H9 (cell line): ENCODE results near the gene RYR3. TPM values are rescaled to one million over a fixed set of nuclear protein-coding genes. Genes with fewer than 3 reads are reported as not detected.

ENCODE experiments used
- DNase-seq: peaks from one replicate; pipeline ENCODE4 v3.0.0-alpha.2; 2017
- H2AFZ ChIP-seq: one replicate; pipeline ENCODE4 v1.6.1; 2013; ENCODE audit warnings: mild to moderate bottlenecking, low read length, control low read depth, moderate library complexity
- H2AK5ac ChIP-seq: 2 replicates; pipeline ENCODE4 v1.6.1; 2013; ENCODE audit warnings: low read length, control low read depth, mixed read lengths; ENCODE audit not compliant: insufficient read length
- H2BK120ac ChIP-seq: one replicate; pipeline ENCODE4 v1.6.1; 2013; ENCODE audit warnings: low read depth, mild to moderate bottlenecking, low read length, control low read depth, inconsistent platforms; ENCODE audit not compliant: poor library complexity, severe bottlenecking
- H2BK12ac ChIP-seq: 2 replicates; pipeline ENCODE4 v1.6.1; 2013; ENCODE audit warnings: low read length, control low read depth, mixed read lengths, low read depth; ENCODE audit not compliant: insufficient read length
- H2BK15ac ChIP-seq: 2 replicates; pipeline ENCODE4 v1.6.1; 2013; ENCODE audit warnings: low read depth, low read length, control low read depth
- H2BK20ac ChIP-seq: one replicate; pipeline ENCODE4 v1.6.1; 2013; ENCODE audit warnings: low read depth, mild to moderate bottlenecking, low read length, control low read depth, inconsistent platforms; ENCODE audit not compliant: poor library complexity, severe bottlenecking
- H2BK5ac ChIP-seq: 2 replicates; pipeline ENCODE4 v1.6.1; 2013; ENCODE audit warnings: low read length, control low read depth, mixed read lengths; ENCODE audit not compliant: insufficient read length
- H3K14ac ChIP-seq: 2 replicates; pipeline ENCODE4 v1.6.1; 2013; ENCODE audit warnings: low read length, control low read depth; ENCODE audit not compliant: insufficient read depth
- H3K18ac ChIP-seq: 2 replicates; pipeline ENCODE4 v1.6.1; 2013; ENCODE audit warnings: low read depth, mild to moderate bottlenecking, mixed read lengths, low read length, control low read depth; ENCODE audit not compliant: insufficient read length
- H3K23ac ChIP-seq: 2 replicates; pipeline ENCODE4 v1.6.1; 2013; ENCODE audit warnings: low read length, control low read depth, mixed read lengths, low read depth; ENCODE audit not compliant: insufficient read length
- H3K23me2 ChIP-seq: 2 replicates; pipeline ENCODE4 v1.6.1; 2013; ENCODE audit warnings: low read depth, mild to moderate bottlenecking, mixed read lengths, low read length, control low read depth; ENCODE audit not compliant: insufficient read length, poor library complexity, severe bottlenecking
- H3K27ac ChIP-seq: 2 replicates; pipeline ENCODE4 v1.5.1; 2013; ENCODE audit warnings: low read length, control low read depth, mixed read lengths, low read depth; ENCODE audit not compliant: insufficient read length
- H3K27me3 ChIP-seq: 2 replicates; pipeline ENCODE4 v1.6.1; 2013; ENCODE audit warnings: low read length, control low read depth, inconsistent platforms; ENCODE audit not compliant: insufficient read depth
- H3K4ac ChIP-seq: 2 replicates; pipeline ENCODE4 v1.6.1; 2013; ENCODE audit warnings: low read depth, mild to moderate bottlenecking, control low read depth, inconsistent platforms, low read length, moderate library complexity
- H3K4me1 ChIP-seq: 2 replicates; pipeline ENCODE4 v1.6.1; 2013; ENCODE audit warnings: low read length, control low read depth, inconsistent platforms; ENCODE audit not compliant: insufficient read depth
- H3K4me2 ChIP-seq: 2 replicates; pipeline ENCODE4 v1.6.1; 2013; ENCODE audit warnings: low read length, control low read depth, mixed read lengths; ENCODE audit not compliant: insufficient read length, insufficient read depth
- H3K56ac ChIP-seq: 2 replicates; pipeline ENCODE4 v1.6.1; 2013; ENCODE audit warnings: low read depth, mild to moderate bottlenecking, mixed read lengths, low read length, control low read depth; ENCODE audit not compliant: insufficient read length
- H3K79me1 ChIP-seq: 2 replicates; pipeline ENCODE4 v1.6.1; 2013; ENCODE audit warnings: low read depth, mild to moderate bottlenecking, moderate library complexity, low read length, control low read depth, inconsistent platforms; ENCODE audit not compliant: insufficient read depth, poor library complexity, severe bottlenecking
- H3K79me2 ChIP-seq: 2 replicates; pipeline ENCODE4 v1.6.1; 2013; ENCODE audit warnings: low read length, control low read depth, inconsistent platforms; ENCODE audit not compliant: insufficient read depth
- H3K9ac ChIP-seq: 2 replicates; pipeline ENCODE4 v1.6.1; 2013; ENCODE audit warnings: low read length, control low read depth, mixed read lengths; ENCODE audit not compliant: insufficient read length; ENCODE audit errors: extremely low read depth
- H3K9me3 ChIP-seq: one replicate; pipeline ENCODE4 v1.6.1; 2013; ENCODE audit warnings: low read depth, low read length, inconsistent platforms; ENCODE audit not compliant: control insufficient read depth
- H3T11ph ChIP-seq: one replicate; pipeline ENCODE4 v1.6.1; 2013; ENCODE audit warnings: mild to moderate bottlenecking, low read length, control low read depth, inconsistent platforms
- H4K20me1 ChIP-seq: one replicate; pipeline ENCODE4 v1.6.1; 2013; ENCODE audit not compliant: control insufficient read depth, insufficient read length, insufficient read depth
- H4K5ac ChIP-seq: 2 replicates; pipeline ENCODE4 v1.6.1; 2013; ENCODE audit warnings: low read depth, mild to moderate bottlenecking, mixed read lengths, low read length, control low read depth; ENCODE audit not compliant: insufficient read length
- H4K8ac ChIP-seq: replicated peaks from 2 replicates; pipeline ENCODE4 v1.6.1; 2013; ENCODE audit warnings: low read length, control low read depth, mixed read lengths, low read depth; ENCODE audit not compliant: insufficient read length
- H4K91ac ChIP-seq: 2 replicates; pipeline ENCODE4 v1.6.1; 2013; ENCODE audit warnings: low read depth, mild to moderate bottlenecking, moderate library complexity, mixed read lengths, low read length, control low read depth; ENCODE audit not compliant: insufficient read length
- H3K27ac Mint-ChIP-seq, 3 experiments: 2 replicates in 2 of 3; 3 replicates in 1 of 3; pipeline ENCODE4 v1.8.0; 2020 to 2021; ENCODE audit warnings: mixed read lengths in 3 of 3, mild to moderate bottlenecking in 1 of 3, moderate library complexity in 1 of 3
- H3K27me3 Mint-ChIP-seq: 2 replicates; pipeline ENCODE4 v1.8.0; 2021; ENCODE audit warnings: low read depth, mild to moderate bottlenecking, moderate library complexity, mixed read lengths
- H3K36me3 Mint-ChIP-seq, 3 experiments: 2 replicates in 2 of 3; 3 replicates in 1 of 3; pipeline ENCODE4 v1.8.0; 2020 to 2021; ENCODE audit warnings: low read depth in 3 of 3, mixed read lengths in 3 of 3; ENCODE audit not compliant: insufficient read depth in 1 of 3
- H3K4me1 Mint-ChIP-seq, 2 experiments: 2 replicates each; pipeline ENCODE4 v1.8.0; 2020; ENCODE audit warnings: mixed read lengths in 2 of 2
- H3K4me3 Mint-ChIP-seq, 2 experiments: 2 replicates in 1 of 2; 3 replicates in 1 of 2; pipeline ENCODE4 v1.8.0; 2020 to 2021; ENCODE audit warnings: mild to moderate bottlenecking in 2 of 2, mixed read lengths in 2 of 2, moderate library complexity in 1 of 2
- H3K9me3 Mint-ChIP-seq, 2 experiments: 2 replicates in 1 of 2; 3 replicates in 1 of 2; pipeline ENCODE4 v1.8.0; 2020; ENCODE audit warnings: mild to moderate bottlenecking in 2 of 2, mixed read lengths in 2 of 2, moderate library complexity in 1 of 2
- WGBS: extraction: QIAGEN DNeasy Blood & Tissue Kit; methylation state at CpG from one replicate; pipeline ENCODE4 v1.1.7; 2013; ENCODE audit warnings: missing lambda C conversion rate, low lambda C conversion rate, mixed read lengths; ENCODE audit not compliant: insufficient read length; ENCODE audit errors: extremely low coverage; 5-methylcytosine and 5-hydroxymethylcytosine counted together
- total RNA-seq: library from RNA; stranded (reverse); gene quantifications from 2 replicates; pipeline ENCODE4 v1.2.1, GENCODE V29; 2021
- TF ChIP-seq, protein P1 (sequence below): fragments of 200-600 bp; sonication (generic); conservative IDR thresholded peaks from 3 replicates; pipeline ENCODE4 v1.8.0; 2021; ENCODE audit warnings: antibody characterized with exemption, mild to moderate bottlenecking

Gene RYR3
- total RNA-seq, 1 experiment from 2014 or later: 0.85 TPM

DNA sequence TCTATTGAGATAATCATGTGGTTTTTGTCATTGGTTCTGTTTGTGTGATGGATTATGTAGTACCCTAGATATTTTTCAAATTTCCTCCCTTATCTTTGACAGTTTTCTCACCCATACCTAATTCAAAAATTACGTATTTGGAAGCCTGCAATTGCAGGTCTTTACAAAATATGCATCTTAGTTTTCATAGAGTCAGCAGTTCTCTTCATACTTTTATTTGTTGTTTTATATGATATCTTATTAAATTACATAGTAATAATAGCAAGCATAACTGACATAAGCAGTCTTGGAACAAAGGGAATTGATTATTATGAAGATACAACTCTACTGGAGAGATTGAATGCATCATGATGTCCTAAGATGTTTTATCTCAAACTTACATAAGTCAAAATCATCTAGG is 442.2 kb downstream of the RYR3 start:
- Histone ChIP-seq H3K27ac (no peak overlapping the region), H3K23me2 (no peaks in the 10 kb centered on the region), H2BK12ac (no peak overlapping the region), H3K14ac (no peak overlapping the region), H2BK20ac (no peak overlapping the region), H3K56ac (no peak overlapping the region), H2BK15ac (no peak overlapping the region), H3K23ac (no peak overlapping the region), H3K18ac (no peak overlapping the region), H3K9ac (no peak overlapping the region), H2BK5ac (no peak overlapping the region), H2AK5ac (no peak overlapping the region), H4K5ac (no peak overlapping the region), H4K8ac (no peak overlapping the region), H4K20me1 (no peaks in the 10 kb centered on the region), H4K91ac (no peak overlapping the region), H3K4me1 (no peaks in the 10 kb centered on the region), H3K4ac (no peak overlapping the region), H2BK120ac (no peak overlapping the region), H3K79me1 (no peaks in the 10 kb centered on the region), H2AFZ (no peak overlapping the region), H3K79me2 (no peaks in the 10 kb centered on the region), H3K9me3 (no peaks in the 10 kb centered on the region), H3K27me3 (no peaks in the 10 kb centered on the region), H3T11ph (no peak overlapping the region), H3K4me2 (no peak overlapping the region)
- no peaks in the 10 kb centered on the region for H3K36me3 Mint-ChIP-seq
- peaks cover 0 to 8% of the 10 kb centered on the region in 2 experiments; a peak in 1 of 5 replicates for H3K9me3 Mint-ChIP-seq
- TF ChIP-seq, protein P1, sequence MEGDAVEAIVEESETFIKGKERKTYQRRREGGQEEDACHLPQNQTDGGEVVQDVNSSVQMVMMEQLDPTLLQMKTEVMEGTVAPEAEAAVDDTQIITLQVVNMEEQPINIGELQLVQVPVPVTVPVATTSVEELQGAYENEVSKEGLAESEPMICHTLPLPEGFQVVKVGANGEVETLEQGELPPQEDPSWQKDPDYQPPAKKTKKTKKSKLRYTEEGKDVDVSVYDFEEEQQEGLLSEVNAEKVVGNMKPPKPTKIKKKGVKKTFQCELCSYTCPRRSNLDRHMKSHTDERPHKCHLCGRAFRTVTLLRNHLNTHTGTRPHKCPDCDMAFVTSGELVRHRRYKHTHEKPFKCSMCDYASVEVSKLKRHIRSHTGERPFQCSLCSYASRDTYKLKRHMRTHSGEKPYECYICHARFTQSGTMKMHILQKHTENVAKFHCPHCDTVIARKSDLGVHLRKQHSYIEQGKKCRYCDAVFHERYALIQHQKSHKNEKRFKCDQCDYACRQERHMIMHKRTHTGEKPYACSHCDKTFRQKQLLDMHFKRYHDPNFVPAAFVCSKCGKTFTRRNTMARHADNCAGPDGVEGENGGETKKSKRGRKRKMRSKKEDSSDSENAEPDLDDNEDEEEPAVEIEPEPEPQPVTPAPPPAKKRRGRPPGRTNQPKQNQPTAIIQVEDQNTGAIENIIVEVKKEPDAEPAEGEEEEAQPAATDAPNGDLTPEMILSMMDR: no peak
- H3K4me1 Mint-ChIP-seq: no peaks in the 10 kb centered on the region
- peaks cover 1% of the 10 kb centered on the region; the same call in 1 of the 2 replicates for H3K27me3 Mint-ChIP-seq
- H3K27ac Mint-ChIP-seq: no peak overlapping the region
- DNase-seq: no peak
- no peak overlapping the region for H3K4me3 Mint-ChIP-seq
- no CpG with 5 or more reads among the region's 1 CpG for WGBS
